PC-9 (cell line): ENCODE results near the gene KLHL18. TPM values are rescaled to one million over a fixed set of nuclear protein-coding genes. Genes with fewer than 3 reads are reported as not detected.
A peak's percentile ranks its signal among the peaks of the same experiment; 100 is the strongest.

Experiments used
- BruUV-seq: library from RNA; stranded (reverse); fragments of 400-500 nt; replicated peaks from 2 replicates; lab custom pipeline; 2021; lab: Mats Ljungman, UMichigan
- CTCF ChIA-PET: fragments of 300-600 bp; sonication (Branson Sonifier 250); formaldehyde crosslinking; loops from one replicate; lab custom pipeline; 2022; ENCODE audit warnings: antibody characterized with exemption; lab: Charles Lee
- POLR2A ChIA-PET: fragments of 300-600 bp; sonication (Branson Sonifier 250); formaldehyde crosslinking; loops from one replicate; lab custom pipeline; 2022; ENCODE audit warnings: antibody characterized with exemption; ENCODE audit not compliant: unreplicated experiment; lab: Charles Lee
- DNase-seq, 2 experiments: peaks; one replicate each; pipeline versions ENCODE4 v3.0.0 to v3.0.0-alpha.2; 2015 to 2022; ENCODE audit warnings: mixed read lengths in 1 of 2
- H2AFZ ChIP-seq: fragments of 200-600 bp; sonication (generic); 2 replicates; pipeline ENCODE4 v1.8.1; 2017; ENCODE audit warnings: antibody characterized with exemption
- H3F3A ChIP-seq: fragments of 200-600 bp; sonication (generic); 2 replicates; pipeline ENCODE4 v1.8.1; 2017; ENCODE audit warnings: antibody characterized with exemption, mild to moderate bottlenecking, low read depth; ENCODE audit not compliant: insufficient read depth
- H3K27ac ChIP-seq: fragments of 200-600 bp; sonication (generic); 2 replicates; pipeline ENCODE4 v1.6.1; 2016; ENCODE audit warnings: mixed run types
- H3K27me3 ChIP-seq: fragments of 200-600 bp; sonication (generic); 2 replicates; pipeline ENCODE4 v1.6.1; 2016; ENCODE audit warnings: low read depth, mixed run types; ENCODE audit not compliant: insufficient read depth
- H3K36me3 ChIP-seq: fragments of 200-600 bp; sonication (generic); 2 replicates; pipeline ENCODE4 v1.6.1; 2016; ENCODE audit warnings: low read depth, mixed run types
- H3K4me1 ChIP-seq: fragments of 200-600 bp; sonication (generic); replicated peaks from 2 replicates; pipeline ENCODE4 v1.6.1; 2016; ENCODE audit warnings: mixed run types; ENCODE audit not compliant: insufficient read depth
- H3K4me2 ChIP-seq: fragments of 200-600 bp; sonication (generic); 2 replicates; pipeline ENCODE4 v1.6.1; 2017; ENCODE audit warnings: mixed run types
- H3K4me3 ChIP-seq: fragments of 200-600 bp; sonication (generic); 2 replicates; pipeline ENCODE4 v1.6.1; 2016; ENCODE audit warnings: mixed run types
- H3K79me2 ChIP-seq: fragments of 200-600 bp; sonication (generic); 2 replicates; pipeline ENCODE4 v1.6.1; 2017; ENCODE audit warnings: low read depth, mixed run types
- H3K9me2 ChIP-seq: fragments of 200-600 bp; sonication (generic); 2 replicates; pipeline ENCODE4 v1.8.1; 2017; ENCODE audit warnings: mild to moderate bottlenecking; ENCODE audit not compliant: insufficient read depth
- H3K9me3 ChIP-seq: fragments of 200-600 bp; sonication (generic); 2 replicates; pipeline ENCODE4 v1.8.1; 2016; ENCODE audit warnings: low read depth; ENCODE audit not compliant: insufficient read depth
- H4K20me1 ChIP-seq: fragments of 200-600 bp; sonication (generic); 2 replicates; pipeline ENCODE4 v1.8.1; 2017; ENCODE audit not compliant: insufficient read depth
- EZH2 ChIP-seq: fragments of 200-600 bp; sonication (generic); IDR thresholded peaks from 2 replicates; pipeline ENCODE4 v1.8.0; 2017; ENCODE audit warnings: antibody characterized with exemption, low read depth
- intact Hi-C: fragments of 100-400 bp; cut with micrococcal nuclease; formaldehyde crosslinking; loops from one replicate; pipeline ENCODE4 v1.10.0; 2022; ENCODE audit not compliant: unreplicated experiment
- total RNA-seq: library from RNA; stranded (reverse); gene quantifications from 2 replicates; pipeline ENCODE4 v1.2.3, GENCODE V29; 2021
- TF ChIP-seq, protein P1 (sequence below): fragments of 200-600 bp; sonication (generic); conservative IDR thresholded peaks from 2 replicates; pipeline ENCODE4 v1.6.1; 2017; ENCODE audit warnings: mixed run types, antibody characterized with exemption, mild to moderate bottlenecking, moderate library complexity

The KLHL18 gene
- total RNA-seq, 1 experiment from 2014 or later: 16.0 TPM

DNA sequence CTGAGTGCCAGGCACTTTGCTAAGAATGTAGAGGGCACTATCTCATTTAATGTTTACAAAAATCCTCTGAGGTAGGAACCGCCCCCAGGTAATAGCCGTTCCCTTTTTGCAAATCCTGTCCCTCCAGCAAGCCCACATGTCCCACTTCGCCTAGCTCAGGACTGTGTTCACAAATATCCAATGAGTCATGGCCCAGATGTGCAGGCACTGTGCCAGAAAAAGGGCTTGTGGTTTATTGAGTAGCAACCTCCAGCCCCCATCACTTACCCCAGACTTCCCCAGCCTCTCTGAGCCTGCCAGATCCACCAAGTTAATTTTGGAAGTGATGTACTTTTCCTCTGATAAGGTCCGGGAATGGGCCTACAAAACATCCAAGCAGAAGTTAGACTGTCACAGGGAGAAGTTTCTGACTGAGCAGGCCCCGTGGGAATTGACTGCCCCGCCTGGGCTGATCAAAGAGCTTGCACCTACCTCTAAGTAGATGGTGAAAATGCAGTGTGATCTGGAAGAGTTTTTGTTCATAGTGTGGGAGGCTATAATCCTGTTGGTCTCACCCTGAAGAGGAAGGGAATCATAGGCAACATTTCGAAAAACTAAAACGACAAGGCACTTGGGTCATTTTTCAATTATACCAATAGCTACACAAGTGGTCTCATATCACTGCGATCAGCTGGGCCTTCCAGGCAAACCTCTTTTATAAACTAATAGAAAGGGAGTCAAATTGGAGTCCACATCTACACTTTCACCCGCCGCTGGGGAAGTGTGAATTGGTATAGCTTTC is 15.8 kb upstream of the KLHL18 start:
- no peaks in the 10 kb centered on the region for H3K9me2 ChIP-seq
- no peak for TF ChIP-seq EZH2
- TF ChIP-seq, protein P1, sequence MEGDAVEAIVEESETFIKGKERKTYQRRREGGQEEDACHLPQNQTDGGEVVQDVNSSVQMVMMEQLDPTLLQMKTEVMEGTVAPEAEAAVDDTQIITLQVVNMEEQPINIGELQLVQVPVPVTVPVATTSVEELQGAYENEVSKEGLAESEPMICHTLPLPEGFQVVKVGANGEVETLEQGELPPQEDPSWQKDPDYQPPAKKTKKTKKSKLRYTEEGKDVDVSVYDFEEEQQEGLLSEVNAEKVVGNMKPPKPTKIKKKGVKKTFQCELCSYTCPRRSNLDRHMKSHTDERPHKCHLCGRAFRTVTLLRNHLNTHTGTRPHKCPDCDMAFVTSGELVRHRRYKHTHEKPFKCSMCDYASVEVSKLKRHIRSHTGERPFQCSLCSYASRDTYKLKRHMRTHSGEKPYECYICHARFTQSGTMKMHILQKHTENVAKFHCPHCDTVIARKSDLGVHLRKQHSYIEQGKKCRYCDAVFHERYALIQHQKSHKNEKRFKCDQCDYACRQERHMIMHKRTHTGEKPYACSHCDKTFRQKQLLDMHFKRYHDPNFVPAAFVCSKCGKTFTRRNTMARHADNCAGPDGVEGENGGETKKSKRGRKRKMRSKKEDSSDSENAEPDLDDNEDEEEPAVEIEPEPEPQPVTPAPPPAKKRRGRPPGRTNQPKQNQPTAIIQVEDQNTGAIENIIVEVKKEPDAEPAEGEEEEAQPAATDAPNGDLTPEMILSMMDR: no peak
- no peaks in the 10 kb centered on the region for H4K20me1 ChIP-seq
- no peak overlapping the region for H2AFZ ChIP-seq
- ChIA-PET POLR2A (interaction anchor here (0.5 kb wide), 1 partner anchor 248 kb away, joined by 4 read pairs; no protein-coding TSS in a partner anchor), CTCF (interaction anchor here (0.6 kb wide), 1 partner anchor 101 kb away, joined by 3 read pairs; no protein-coding TSS in a partner anchor)
- peaks cover 11% of the 10 kb centered on the region; the same call in 1 of the 2 replicates for H3F3A ChIP-seq
- intact Hi-C loops: no loop called here
- no peaks in the 10 kb centered on the region for H3K4me1 ChIP-seq
- H3K4me2 ChIP-seq: no peak overlapping the region
- H3K79me2 ChIP-seq: no peaks in the 10 kb centered on the region
- no TSS peak for BruUV-seq
- H3K36me3 ChIP-seq: no peaks in the 10 kb centered on the region
- no peak overlapping the region for H3K27ac ChIP-seq
- H3K9me3 ChIP-seq: no peaks in the 10 kb centered on the region
- peak; percentile 52 to 80 for DNase-seq
- no peaks in the 10 kb centered on the region for H3K27me3 ChIP-seq
- no peak overlapping the region for H3K4me3 ChIP-seq

DNA sequence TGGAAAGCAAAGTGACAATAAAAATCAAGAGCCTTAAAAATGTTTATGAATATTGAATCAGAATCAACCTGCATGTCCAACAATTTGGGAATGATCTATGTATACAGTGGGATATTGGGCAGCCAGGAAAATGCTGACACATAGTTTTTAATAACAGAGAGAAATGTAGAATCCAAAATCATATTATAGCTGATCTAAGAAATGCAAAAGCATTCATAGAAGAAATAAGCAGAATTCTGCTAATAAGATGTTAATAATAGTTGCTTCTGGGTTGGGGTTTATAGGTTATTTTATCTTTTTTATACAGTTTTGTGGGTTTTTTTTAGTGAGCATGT is 15.3 kb upstream of the KLHL18 start:
- TF ChIP-seq EZH2: no peak
- TF ChIP-seq, protein P1: no peak
- Histone ChIP-seq H3K4me1 (no peaks in the 10 kb centered on the region), H4K20me1 (no peaks in the 10 kb centered on the region), H2AFZ (no peak overlapping the region), H3K36me3 (no peaks in the 10 kb centered on the region), H3K9me3 (no peaks in the 10 kb centered on the region), H3F3A (peaks cover 11% of the 10 kb centered on the region; the same call in 1 of the 2 replicates), H3K27me3 (no peaks in the 10 kb centered on the region), H3K27ac (no peak overlapping the region), H3K9me2 (no peaks in the 10 kb centered on the region), H3K79me2 (no peaks in the 10 kb centered on the region), H3K4me3 (no peak overlapping the region), H3K4me2 (no peak overlapping the region)
- POLR2A ChIA-PET: no interaction called here
- intact Hi-C loops: no loop called here
- DNase-seq: no peak
- CTCF ChIA-PET: no interaction called here
- no TSS peak for BruUV-seq

DNA sequence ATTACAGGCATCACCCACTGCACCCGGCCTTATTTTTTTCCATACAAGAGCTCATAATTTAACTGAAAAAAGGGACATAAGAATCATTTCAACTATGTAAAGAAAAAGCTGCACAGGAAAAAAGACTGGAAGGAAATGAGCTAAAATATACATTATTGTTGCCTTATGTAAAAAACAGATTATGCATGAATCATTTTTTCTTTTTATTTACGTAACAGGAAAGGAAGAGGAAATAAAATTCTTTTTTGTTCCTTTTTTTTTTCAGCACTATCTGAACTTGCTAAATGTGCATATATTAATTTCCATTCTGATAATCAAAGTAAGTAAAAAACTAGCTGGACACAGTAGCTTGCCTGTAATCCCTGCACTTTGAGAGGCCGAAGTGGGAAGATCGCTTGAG is 12.2 kb upstream of the KLHL18 start:
- H3K36me3 ChIP-seq: no peaks in the 10 kb centered on the region
- H3K79me2 ChIP-seq: no peaks in the 10 kb centered on the region
- no peaks in the 10 kb centered on the region for H3K9me2 ChIP-seq
- no peak for TF ChIP-seq EZH2
- TF ChIP-seq, protein P1: no peak
- no peaks in the 10 kb centered on the region for H4K20me1 ChIP-seq
- intact Hi-C loops: no loop called here
- no peak overlapping the region for H3K4me3 ChIP-seq
- DNase-seq: no peak
- ChIA-PET CTCF (interaction anchor here (0.7 kb wide), 1 partner anchor 907 kb away, joined by 3 read pairs; no protein-coding TSS in a partner anchor), POLR2A (no interaction called here)
- no peak overlapping the region for H2AFZ ChIP-seq
- no peaks in the 10 kb centered on the region for H3K4me1 ChIP-seq
- no peaks in the 10 kb centered on the region for H3K9me3 ChIP-seq
- H3K4me2 ChIP-seq: no peak overlapping the region
- no peak overlapping the region for H3K27ac ChIP-seq
- no TSS peak for BruUV-seq
- H3K27me3 ChIP-seq: no peaks in the 10 kb centered on the region
- H3F3A ChIP-seq: peaks cover 11% of the 10 kb centered on the region; the same call in 1 of the 2 replicates
